Chondrocyte (in vitro differentiated cells): Measurements from ENCODE around the gene CST3. TPM values are rescaled to one million over a fixed set of nuclear protein-coding genes. Genes with fewer than 3 reads are reported as not detected.
A peak's percentile ranks its signal among the peaks of the same experiment; 100 is the strongest.
"Not testable (repeated sequence)": the region's sequence is repeated elsewhere in the genome, so short reads cannot be mapped to it uniquely, and the experiment has no call there.

Experiments used
- DNase-seq: peaks from one replicate; pipeline ENCODE4 v3.0.0; 2021; ENCODE audit warnings: mixed read lengths, low spot score
- H3K27ac Mint-ChIP-seq: one replicate; pipeline ENCODE4 v1.8.0; 2021; ENCODE audit warnings: mild to moderate bottlenecking, moderate library complexity, mixed read lengths; ENCODE audit not compliant: unreplicated experiment
- H3K27me3 Mint-ChIP-seq: 2 replicates; pipeline ENCODE4 v1.8.0; 2021; ENCODE audit warnings: low read depth, mixed read lengths
- H3K36me3 Mint-ChIP-seq: 2 replicates; pipeline ENCODE4 v1.8.0; 2021; ENCODE audit warnings: low read depth, mixed read lengths
- H3K4me1 Mint-ChIP-seq: 2 replicates; pipeline ENCODE4 v1.8.0; 2021; ENCODE audit warnings: low read depth, mild to moderate bottlenecking, mixed read lengths
- H3K4me3 Mint-ChIP-seq: one replicate; pipeline ENCODE4 v1.8.0; 2021; ENCODE audit warnings: mild to moderate bottlenecking, moderate library complexity, mixed read lengths; ENCODE audit not compliant: unreplicated experiment
- H3K9me3 Mint-ChIP-seq: 2 replicates; pipeline ENCODE4 v1.8.0; 2021; ENCODE audit warnings: low read depth, mixed read lengths
- CTCF ChIP-seq: fragments of 200-600 bp; sonication (generic); IDR thresholded peaks from 2 replicates; pipeline ENCODE4 v1.5.0; 2021; ENCODE audit warnings: antibody characterized with exemption, mild to moderate bottlenecking, moderate library complexity
- total RNA-seq: library from RNA; stranded (reverse); gene quantifications from 3 replicates; pipeline ENCODE4 v1.2.1, GENCODE V29; 2021

Gene CST3
- total RNA-seq, 1 donor from 2014 or later: 487 TPM

DNA sequence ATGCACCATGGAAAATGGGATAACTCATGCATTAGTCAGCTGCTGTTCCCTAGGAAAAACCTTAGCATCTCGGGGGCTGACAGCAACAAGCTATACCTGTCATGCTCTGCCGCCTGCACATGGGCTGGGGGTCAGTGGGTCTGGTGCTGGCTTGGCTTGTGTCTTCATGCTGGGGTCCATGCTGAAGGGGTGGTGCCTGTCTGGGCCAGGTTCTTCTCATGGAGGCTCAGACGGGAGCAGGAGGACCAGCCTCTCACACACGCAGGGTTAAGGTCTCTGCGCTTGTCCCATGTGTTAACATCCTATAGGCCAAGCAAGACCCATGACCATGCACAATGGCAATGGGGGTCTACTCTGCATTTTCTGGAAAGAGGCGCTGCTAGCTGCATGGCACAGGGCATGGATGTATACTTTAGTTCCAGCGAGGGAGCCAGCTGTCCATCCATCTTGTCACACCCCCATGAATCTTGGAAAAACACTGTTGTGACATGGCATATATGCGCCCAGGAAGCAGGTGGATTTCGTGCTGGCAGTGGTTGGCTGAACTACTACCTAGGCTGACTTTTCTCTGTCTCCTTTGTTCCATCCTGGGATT, 24.6 kb upstream of the CST3 start:
- no peak overlapping the region for H3K27ac Mint-ChIP-seq
- H3K36me3 Mint-ChIP-seq: no peaks in the 10 kb centered on the region
- no peak overlapping the region for H3K4me3 Mint-ChIP-seq
- no peaks in the 10 kb centered on the region for H3K27me3 Mint-ChIP-seq
- DNase-seq: no peak
- peaks cover 24% of the 10 kb centered on the region for H3K4me1 Mint-ChIP-seq
- H3K9me3 Mint-ChIP-seq: no peaks in the 10 kb centered on the region
- no peak for TF ChIP-seq CTCF

DNA sequence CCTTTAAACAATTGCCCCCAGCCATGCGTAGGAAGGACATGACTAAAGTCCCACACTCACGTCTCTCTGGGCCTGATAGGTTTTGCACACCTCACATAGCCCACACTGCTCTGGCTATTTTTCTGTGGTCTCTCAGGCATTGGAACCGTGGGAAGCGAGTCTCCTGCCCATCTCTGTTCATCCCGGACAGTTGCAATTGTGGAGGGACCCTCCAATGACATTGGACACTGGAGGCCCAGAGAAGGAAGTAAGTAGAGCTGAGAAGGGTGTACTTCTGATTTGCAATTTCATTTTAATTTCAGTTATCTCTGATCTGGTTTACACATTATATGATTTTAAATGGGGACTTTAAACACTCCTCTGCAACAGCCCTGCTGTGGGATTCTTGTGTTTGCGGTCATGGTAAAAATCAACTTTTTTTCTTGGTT, 23.3 kb upstream of the CST3 start:
- H3K27me3 Mint-ChIP-seq: no peaks in the 10 kb centered on the region
- H3K27ac Mint-ChIP-seq: no peak overlapping the region
- DNase-seq: no peak
- H3K9me3 Mint-ChIP-seq: no peaks in the 10 kb centered on the region
- no peak for TF ChIP-seq CTCF
- peaks cover 24% of the 10 kb centered on the region for H3K4me1 Mint-ChIP-seq
- no peak overlapping the region for H3K4me3 Mint-ChIP-seq
- H3K36me3 Mint-ChIP-seq: no peaks in the 10 kb centered on the region

GRCh38 chr20:23659989-23660837, 22.5 kb upstream of the CST3 start:
- H3K27ac Mint-ChIP-seq: peak overlapping the region; percentile 39
- H3K27me3 Mint-ChIP-seq: no peaks in the 10 kb centered on the region
- H3K36me3 Mint-ChIP-seq: no peaks in the 10 kb centered on the region
- peaks cover 24% of the 10 kb centered on the region for H3K4me1 Mint-ChIP-seq
- no peak for DNase-seq
- H3K4me3 Mint-ChIP-seq: no peak overlapping the region
- TF ChIP-seq CTCF: no peak
- no peaks in the 10 kb centered on the region for H3K9me3 Mint-ChIP-seq

GRCh38 chr20:23659610-23659988, 21.8 kb upstream of the CST3 start:
- H3K4me1 Mint-ChIP-seq: peaks cover 24% of the 10 kb centered on the region
- not testable (repeated sequence) for H3K36me3 Mint-ChIP-seq, H3K9me3 Mint-ChIP-seq, H3K27me3 Mint-ChIP-seq, H3K4me3 Mint-ChIP-seq, DNase-seq
- peak overlapping the region; percentile 39 for H3K27ac Mint-ChIP-seq

GRCh38 chr20:23658989-23659609, 21.3 kb upstream of the CST3 start:
- Mint-ChIP-seq H3K27ac (peak overlapping the region; percentile 8), H3K4me3 (no peak overlapping the region), H3K27me3 (no peaks in the 10 kb centered on the region), H3K36me3 (no peaks in the 10 kb centered on the region), H3K9me3 (no peaks in the 10 kb centered on the region), H3K4me1 (peaks cover 24% of the 10 kb centered on the region)
- no peak for DNase-seq
- TF ChIP-seq CTCF: no peak
